SU-DHL-6 (cell line): ENCODE measurements around the gene AGTPBP1.

ENCODE experiments used
- H2AFZ ChIP-seq: fragments of 200-600 bp; sonication (generic); 2 replicates; pipeline ENCODE4 v1.6.1; 2014; ENCODE audit warnings: low read depth, mild to moderate bottlenecking, moderate library complexity, mixed read lengths, antibody characterized with exemption, low read length; ENCODE audit not compliant: severe bottlenecking
- H3F3A ChIP-seq: fragments of 200-600 bp; shearing (Covaris generic); 2 replicates; pipeline ENCODE4 v1.6.0; 2016; ENCODE audit warnings: antibody characterized with exemption, mild to moderate bottlenecking; ENCODE audit not compliant: insufficient read depth
- H3K27ac ChIP-seq: fragments of 200-600 bp; sonication (generic); 2 replicates; pipeline ENCODE4 v1.5.1; 2016; ENCODE audit warnings: low read depth, mild to moderate bottlenecking, low read length, moderate library complexity, mixed read lengths
- H3K27me3 ChIP-seq: fragments of 200-600 bp; sonication (generic), shearing (Covaris generic); 2 replicates; pipeline ENCODE4 v1.6.0; 2014; ENCODE audit warnings: mild to moderate bottlenecking, low read length
- H3K36me3 ChIP-seq: fragments of 200-600 bp; sonication (generic); 2 replicates; pipeline ENCODE4 v1.6.1; 2014; ENCODE audit warnings: mild to moderate bottlenecking, low read length, mixed read lengths
- H3K4me2 ChIP-seq: fragments of 300-600, 200-600 bp; shearing (Covaris generic), sonication (generic); 2 replicates; pipeline ENCODE4 v1.6.0; 2014; ENCODE audit warnings: low read length, low read depth, mild to moderate bottlenecking; ENCODE audit not compliant: poor library complexity, severe bottlenecking
- H3K4me3 ChIP-seq: fragments of 200-600 bp; sonication (generic); 2 replicates; pipeline ENCODE4 v1.5.1; 2014; ENCODE audit warnings: antibody characterized with exemption, low read length, mild to moderate bottlenecking, mixed read lengths; ENCODE audit not compliant: insufficient read depth, poor library complexity, severe bottlenecking
- H3K79me2 ChIP-seq: fragments of 200-600 bp; sonication (generic); 2 replicates; pipeline ENCODE4 v1.6.1; 2014; ENCODE audit warnings: mild to moderate bottlenecking, low read length, moderate library complexity; ENCODE audit not compliant: insufficient read depth
- H3K9ac ChIP-seq: fragments of 200-600 bp; sonication (generic); 2 replicates; pipeline ENCODE4 v1.7.0; 2014; ENCODE audit warnings: mild to moderate bottlenecking, low read length
- H3K9me2 ChIP-seq: fragments of 200-600 bp; sonication (generic); replicated peaks from 2 replicates; pipeline ENCODE4 v1.6.1; 2014; ENCODE audit warnings: low read length; ENCODE audit not compliant: insufficient read depth
- H3K9me3 ChIP-seq: fragments of 200-600 bp; sonication (generic); 2 replicates; pipeline ENCODE4 v1.6.1; 2014; ENCODE audit warnings: low read length, mixed read lengths; ENCODE audit not compliant: insufficient read depth
- H4K20me1 ChIP-seq: fragments of 200-600 bp; sonication (generic); 2 replicates; pipeline ENCODE4 v1.6.1; 2014; ENCODE audit warnings: low read depth, mild to moderate bottlenecking, antibody characterized with exemption, low read length, moderate library complexity, mixed read lengths
- CTCF ChIP-seq: fragments of 200-600 bp; sonication (generic); IDR thresholded peaks from one replicate; pipeline ENCODE4 v1.5.1; 2017; ENCODE audit warnings: antibody characterized with exemption, mild to moderate bottlenecking, low read length, moderate library complexity; ENCODE audit not compliant: insufficient read depth, poor library complexity, severe bottlenecking
- EZH2phosphoT487 ChIP-seq: fragments of 200-600 bp; sonication (generic), shearing (Covaris generic); conservative IDR thresholded peaks from 2 replicates; pipeline ENCODE4 v1.6.1; 2018; ENCODE audit warnings: mild to moderate bottlenecking, antibody characterized with exemption, low read length, moderate library complexity, mixed read lengths

Gene AGTPBP1

GRCh38 chr9:85569988-85570387, 171.8 kb downstream of the AGTPBP1 start:
- no peaks in the 10 kb centered on the region for H3F3A ChIP-seq
- H3K27ac ChIP-seq, result no peak overlapping the region
- no peaks in the 10 kb centered on the region for H3K79me2 ChIP-seq
- no peak overlapping the region for H3K4me3 ChIP-seq
- no peaks in the 10 kb centered on the region for H3K9me2 ChIP-seq
- H3K4me2 ChIP-seq, result no peak overlapping the region
- H3K9ac ChIP-seq, result no peak overlapping the region
- no peak overlapping the region for H2AFZ ChIP-seq
- H3K9me3 ChIP-seq, result no peaks in the 10 kb centered on the region
- H3K27me3 ChIP-seq, result no peaks in the 10 kb centered on the region
- no peak for TF ChIP-seq CTCF
- no peak for TF ChIP-seq EZH2phosphoT487
- H3K36me3 ChIP-seq, result no peaks in the 10 kb centered on the region
- H4K20me1 ChIP-seq, result no peaks in the 10 kb centered on the region

GRCh38 chr9:85559526-85559925, 182.2 kb downstream of the AGTPBP1 start:
- Histone ChIP-seq H2AFZ (no peak overlapping the region), H3K79me2 (no peaks in the 10 kb centered on the region), H3K27me3 (no peaks in the 10 kb centered on the region), H3K36me3 (no peaks in the 10 kb centered on the region), H3K9me2 (no peaks in the 10 kb centered on the region), H3K4me3 (no peak overlapping the region), H3K9me3 (no peaks in the 10 kb centered on the region), H3K4me2 (no peak overlapping the region), H4K20me1 (no peaks in the 10 kb centered on the region), H3F3A (no peaks in the 10 kb centered on the region), H3K9ac (no peak overlapping the region), H3K27ac (no peak overlapping the region)
- TF ChIP-seq CTCF (no peak), EZH2phosphoT487 (no peak)

GRCh38 chr9:85554349-85554748, 187.4 kb downstream of the AGTPBP1 start:
- no peak overlapping the region for H2AFZ ChIP-seq
- H3F3A ChIP-seq, result no peaks in the 10 kb centered on the region
- H3K4me2 ChIP-seq, result no peak overlapping the region
- H3K9ac ChIP-seq, result no peak overlapping the region
- no peaks in the 10 kb centered on the region for H3K9me3 ChIP-seq
- H3K9me2 ChIP-seq, result no peaks in the 10 kb centered on the region
- H3K4me3 ChIP-seq, result no peak overlapping the region
- TF ChIP-seq CTCF (no peak), EZH2phosphoT487 (no peak)
- no peak overlapping the region for H3K27ac ChIP-seq
- H3K27me3 ChIP-seq, result no peaks in the 10 kb centered on the region
- H3K36me3 ChIP-seq, result no peaks in the 10 kb centered on the region
- H3K79me2 ChIP-seq, result no peaks in the 10 kb centered on the region
- no peaks in the 10 kb centered on the region for H4K20me1 ChIP-seq
